Mesodermal cell (in vitro differentiated cells): ENCODE data around the gene CRYAB. TPM values are rescaled to one million over a fixed set of nuclear protein-coding genes. Genes with fewer than 3 reads are reported as not detected.

Experiments used
- H3K27ac ChIP-seq: 2 replicates; pipeline ENCODE4 v1.7.0; 2013; ENCODE audit warnings: mild to moderate bottlenecking, low read depth, low read length, moderate library complexity; ENCODE audit not compliant: severe bottlenecking
- H3K36me3 ChIP-seq: 2 replicates; pipeline ENCODE4 v1.7.1; 2013; ENCODE audit warnings: mild to moderate bottlenecking, low read length, moderate library complexity; ENCODE audit not compliant: control insufficient read depth, insufficient read depth
- H3K4me1 ChIP-seq: one replicate; pipeline ENCODE4 v1.7.1; 2013; ENCODE audit warnings: mild to moderate bottlenecking, low read length; ENCODE audit not compliant: insufficient read depth, control insufficient read depth, poor library complexity, severe bottlenecking
- H3K4me3 ChIP-seq: 2 replicates; pipeline ENCODE4 v1.7.0; 2013; ENCODE audit warnings: low read length, control low read depth, mild to moderate bottlenecking; ENCODE audit not compliant: insufficient read depth, poor library complexity, severe bottlenecking; ENCODE audit errors: extremely low read depth
- H3K9me3 ChIP-seq: 2 replicates; pipeline ENCODE4 v1.7.1; 2013; ENCODE audit warnings: mild to moderate bottlenecking, low read length, moderate library complexity; ENCODE audit not compliant: control insufficient read depth
- WGBS, 2 experiments: methylation state at CpG; one replicate each; pipeline ENCODE4 v1.1.5; 2013; ENCODE audit warnings: missing lambda C conversion rate in 2 of 2; ENCODE audit not compliant: insufficient coverage in 2 of 2; 5-methylcytosine and 5-hydroxymethylcytosine counted together
- polyA plus RNA-seq, 2 experiments: library from polyadenylated mRNA; stranded (reverse); fragments of 50-300 nt; gene quantifications; one replicate each; pipeline ENCODE4 v1.2.3, GENCODE V29; 2013

Gene CRYAB
- 41.3 TPM for polyA plus RNA-seq (2013, experiment 1 of 2)
- polyA plus RNA-seq (2013, experiment 2 of 2): 29.9 TPM

DNA sequence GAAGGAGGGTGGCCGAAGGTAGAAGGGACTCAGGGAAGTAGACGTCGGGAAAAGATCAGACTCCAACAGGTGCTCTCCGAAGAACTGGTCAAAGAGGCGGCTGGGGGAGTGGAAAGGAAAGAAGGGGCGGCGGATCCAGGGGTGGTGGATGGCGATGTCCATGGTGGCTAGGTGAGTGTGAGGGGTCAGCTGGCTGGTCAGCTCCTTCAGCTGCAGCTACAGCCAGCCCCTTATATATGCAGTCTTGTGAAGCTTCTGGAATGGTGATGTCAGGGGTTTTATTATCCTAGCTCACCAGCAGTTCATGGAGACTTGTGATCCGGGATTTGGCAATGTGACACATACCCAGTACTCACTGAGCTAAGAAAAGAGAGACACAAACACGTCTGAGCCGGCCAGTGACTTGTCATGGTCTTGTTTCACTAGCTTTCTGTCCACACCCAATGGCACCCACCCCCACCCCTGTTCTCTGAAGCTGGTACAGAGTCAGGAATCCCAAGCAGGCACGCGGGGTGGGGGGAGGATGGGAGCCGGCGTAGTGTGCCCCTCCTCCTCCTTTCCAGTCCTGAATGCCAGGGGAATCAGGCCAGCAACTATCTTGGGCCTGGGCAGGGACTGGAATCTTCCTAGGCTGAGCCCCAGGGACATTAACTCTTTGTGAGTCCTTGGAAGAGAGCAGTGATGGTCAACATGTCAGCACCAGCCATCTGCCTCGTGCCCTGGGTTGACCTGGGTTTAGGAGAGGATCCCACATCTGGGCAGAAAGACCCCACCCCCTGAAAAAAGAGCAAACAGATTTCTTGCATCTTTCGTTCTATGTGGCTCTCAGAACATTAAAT is at the start of gene CRYAB:
CRYAB (minus strand) TSS at position 208 of the 839 bp plus-strand sequence; CDS start at position 162, 46 bp downstream.
- no peaks in the 10 kb centered on the region for H3K36me3 ChIP-seq
- H3K9me3 ChIP-seq: no peaks in the 10 kb centered on the region
- peaks cover 25% of the 10 kb centered on the region for H3K4me1 ChIP-seq
- H3K4me3 ChIP-seq: peak within 1 kb of the TSS; percentile 15
- WGBS, 2 experiments: 81 to 87% methylated on average over 10 to 11 of the region's 17 CpGs
- peak within 1 kb of the TSS; percentile 65 for H3K27ac ChIP-seq

GRCh38 chr11:111960916-111961315 is 49.3 kb upstream of the CRYAB start:
- 42 to 53% methylated on average over 4 of the region's 5 CpGs for WGBS, 2 experiments
- H3K9me3 ChIP-seq: no peaks in the 10 kb centered on the region
- H3K27ac ChIP-seq: no peak overlapping the region
- H3K4me3 ChIP-seq: no peak overlapping the region
- peaks cover 13% of the 10 kb centered on the region for H3K36me3 ChIP-seq
- H3K4me1 ChIP-seq: no peaks in the 10 kb centered on the region

DNA sequence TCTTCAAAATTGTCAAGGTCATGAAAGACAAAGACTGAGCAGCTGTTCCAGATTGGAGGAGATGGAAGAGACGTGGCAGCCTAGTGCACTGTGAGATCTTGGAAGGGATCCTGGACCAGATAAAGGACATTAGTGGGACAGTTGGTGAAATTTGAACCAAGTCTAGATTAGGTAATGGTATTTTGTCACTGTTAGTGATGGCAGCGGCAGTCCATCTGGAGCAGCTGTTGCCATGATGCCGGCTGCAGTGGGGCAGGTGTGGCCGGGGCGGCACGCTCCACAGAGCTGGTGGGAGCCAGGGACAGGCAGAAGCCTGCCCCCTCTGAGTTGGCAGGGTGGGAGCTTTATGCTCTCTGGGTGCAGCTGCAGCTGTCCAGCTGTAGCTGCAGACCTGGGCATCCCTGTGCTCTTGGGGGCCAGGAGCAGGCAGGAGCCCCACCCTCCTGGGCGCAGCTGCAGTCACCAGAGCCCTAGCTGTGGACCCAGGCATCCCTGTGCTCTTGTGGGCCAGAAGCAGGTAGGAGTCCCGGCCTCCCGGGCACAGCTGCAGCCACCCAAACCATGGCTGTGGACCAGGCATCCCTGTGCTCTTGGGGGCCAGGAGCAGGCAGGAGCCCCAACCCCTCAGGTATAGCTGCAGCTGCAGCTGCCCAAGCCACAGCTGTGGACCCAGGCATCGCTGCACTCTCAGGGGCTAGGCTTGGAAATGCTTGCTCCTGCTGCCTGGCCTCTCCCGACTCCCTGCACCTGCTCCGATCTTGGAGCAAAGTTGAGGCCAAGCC is 46.3 kb upstream of the CRYAB start:
- no peaks in the 10 kb centered on the region for H3K9me3 ChIP-seq
- H3K27ac ChIP-seq: no peak overlapping the region
- H3K4me3 ChIP-seq: no peak overlapping the region
- peaks cover 10% of the 10 kb centered on the region for H3K36me3 ChIP-seq
- WGBS, 2 experiments: 95 to 96% methylated on average over 11 to 12 of the region's 12 CpGs
- H3K4me1 ChIP-seq: no peaks in the 10 kb centered on the region

DNA sequence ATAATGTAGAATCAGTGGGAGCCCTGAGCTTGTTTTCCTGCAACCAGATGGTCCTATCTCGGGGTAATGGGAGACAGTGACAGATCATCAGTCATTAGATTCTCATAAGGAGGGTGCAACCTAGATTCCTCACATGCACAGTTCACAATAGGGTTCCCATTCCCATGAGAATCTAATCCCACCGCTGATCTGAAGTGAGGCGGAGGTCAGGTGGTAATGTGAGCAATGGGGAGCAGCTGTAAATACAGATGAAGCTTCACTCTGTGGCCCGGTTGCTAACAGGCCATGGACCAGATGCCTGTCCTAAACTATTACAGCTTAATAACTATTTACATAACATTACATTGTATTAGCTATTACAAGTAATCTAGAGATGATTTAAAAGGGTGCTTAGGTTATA is 42.6 kb upstream of the CRYAB start:
- Histone ChIP-seq H3K4me3 (no peak overlapping the region), H3K36me3 (peaks cover 10% of the 10 kb centered on the region), H3K9me3 (no peaks in the 10 kb centered on the region), H3K4me1 (no peaks in the 10 kb centered on the region), H3K27ac (no peak overlapping the region)
- WGBS, 2 experiments: no CpG with 5 or more reads among the region's 4 CpGs

- 78 to 93% methylated on average over 2 to 3 of the region's 3 CpGs for WGBS, 2 experiments
- Histone ChIP-seq H3K36me3 (no peaks in the 10 kb centered on the region), H3K27ac (no peak overlapping the region), H3K4me3 (no peak overlapping the region), H3K9me3 (no peaks in the 10 kb centered on the region), H3K4me1 (no peaks in the 10 kb centered on the region)
Measured at GRCh38 chr11:111951565-111951964, 40.0 kb upstream of the CRYAB start.

GRCh38 chr11:111949519-111950426 is 38.2 kb upstream of the CRYAB start:
- no peak overlapping the region for H3K4me3 ChIP-seq
- no peak overlapping the region for H3K27ac ChIP-seq
- no peaks in the 10 kb centered on the region for H3K36me3 ChIP-seq
- WGBS, 2 experiments: 80 to 82% methylated on average over 7 of the region's 7 CpGs
- H3K4me1 ChIP-seq: peaks cover 4% of the 10 kb centered on the region
- no peaks in the 10 kb centered on the region for H3K9me3 ChIP-seq

- H3K36me3 ChIP-seq: peaks cover 8% of the 10 kb centered on the region
- peak overlapping the region; percentile 0 for H3K27ac ChIP-seq
- peaks cover 15% of the 10 kb centered on the region for H3K4me1 ChIP-seq
- H3K9me3 ChIP-seq: no peaks in the 10 kb centered on the region
- no peak overlapping the region for H3K4me3 ChIP-seq
Measured at GRCh38 chr11:111947143-111947542, 35.6 kb upstream of the CRYAB start.

DNA sequence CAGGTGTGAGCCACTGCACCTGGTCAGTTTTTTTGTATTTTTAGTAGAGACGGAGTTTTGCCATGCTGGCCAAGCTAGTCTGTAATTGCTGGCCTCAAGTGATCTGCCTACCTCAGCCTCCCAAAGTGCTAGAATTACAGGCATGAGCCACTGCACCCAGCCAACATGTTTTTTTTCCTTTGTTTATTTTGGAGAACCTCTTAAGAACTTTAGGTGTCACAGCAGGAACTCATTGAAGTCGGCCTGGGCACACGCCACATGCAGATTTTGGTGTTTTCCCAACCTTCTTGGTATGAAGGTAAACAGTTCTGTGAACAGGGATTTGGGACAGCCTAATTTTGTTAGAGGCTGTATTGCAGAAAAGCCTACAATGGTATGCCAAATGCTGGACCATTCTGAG is 34.9 kb upstream of the CRYAB start:
- Histone ChIP-seq H3K9me3 (no peaks in the 10 kb centered on the region), H3K4me1 (peaks cover 15% of the 10 kb centered on the region), H3K27ac (no peak overlapping the region), H3K36me3 (peaks cover 10% of the 10 kb centered on the region), H3K4me3 (no peak overlapping the region)
- 88 to 96% methylated on average over 3 of the region's 3 CpGs for WGBS, 2 experiments

- H3K27ac ChIP-seq: peak overlapping the region; percentile 31
- no CpG with 5 or more reads among the region's 1 CpG for WGBS, 2 experiments
- H3K4me1 ChIP-seq: peaks cover 20% of the 10 kb centered on the region
- no peaks in the 10 kb centered on the region for H3K9me3 ChIP-seq
- H3K36me3 ChIP-seq: peaks cover 10% of the 10 kb centered on the region
- no peak overlapping the region for H3K4me3 ChIP-seq
Measured at GRCh38 chr11:111945198-111945597, 33.6 kb upstream of the CRYAB start.

GRCh38 chr11:111944651-111945051 is 33.1 kb upstream of the CRYAB start:
- H3K4me1 ChIP-seq: peaks cover 25% of the 10 kb centered on the region
- WGBS, 2 experiments: 90 to 92% methylated on average over 4 of the region's 5 CpGs

More at GRCh38 chr11:111944651-111945051, 33.1 kb upstream of the CRYAB start:
- Histone ChIP-seq H3K4me3 (no peak overlapping the region), H3K9me3 (no peaks in the 10 kb centered on the region), H3K36me3 (peaks cover 10% of the 10 kb centered on the region), H3K27ac (peak overlapping the region; percentile 54)
